Measurements from ENCODE around the gene ERMARD. TPM values are rescaled to one million over a fixed set of nuclear protein-coding genes. Genes with fewer than 3 reads are reported as not detected.

ERMARD gene
- total RNA-seq, 2 experiments from 2014 or later, result 23.2 to 42.3 TPM

DNA sequence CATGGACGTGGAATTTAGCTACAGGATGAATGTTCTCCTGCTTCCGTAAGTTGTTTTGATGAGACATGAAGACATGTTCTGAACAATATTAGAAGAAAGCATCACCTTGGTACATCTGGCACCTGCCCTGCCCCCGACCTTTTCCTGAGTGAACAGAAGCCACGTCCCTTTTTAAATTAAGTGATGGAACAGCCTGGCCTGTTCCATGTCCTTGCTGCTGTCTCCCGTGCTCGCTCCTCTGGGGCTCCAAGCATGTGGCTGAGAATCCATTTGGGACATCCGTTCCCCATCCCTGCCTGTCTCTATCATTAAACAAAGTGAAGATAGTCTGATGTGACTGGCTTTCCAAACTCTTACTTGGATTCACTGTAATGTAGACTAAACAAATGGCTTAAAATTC lies 36.4 kb downstream of the ERMARD start:
- Histone ChIP-seq H3K4me2 (ENCODE audit: low read length) (no peak overlapping the region), H4K20me1 (ENCODE audit: insufficient read depth, low read length) (no peaks in the 10 kb centered on the region), H3K36me3 (ENCODE audit: insufficient read depth, low read length) (no peaks in the 10 kb centered on the region), H3K9me2 (ENCODE audit: insufficient read depth, low read length) (no peaks in the 10 kb centered on the region), H3K9me3 (ENCODE audit: low read length) (no peaks in the 10 kb centered on the region), H3K4me3 (ENCODE audit: low read depth, low read length, poor library complexity, severe bottlenecking) (no peak overlapping the region), H3K27ac (ENCODE audit: low read depth, low read length, poor library complexity, severe bottlenecking) (no peak overlapping the region), H2AFZ (ENCODE audit: low read length) (no peak overlapping the region), H3K79me2 (ENCODE audit: insufficient read depth, low read depth, low read length) (no peaks in the 10 kb centered on the region), H3K4me1 (ENCODE audit: insufficient read depth, low read length, poor library complexity, severe bottlenecking) (peaks cover 3% of the 10 kb centered on the region)
- BruUV-seq (replicated peaks), result no TSS peak
- ChIA-PET CTCF (ENCODE audit: unreplicated experiment) (no interaction called here), POLR2A (interaction anchor here (0.9 to 1.2 kb wide), 2 partner anchors 15 to 18 kb away, joined by 3 read pairs; no protein-coding TSS in a partner anchor)
- TF ChIP-seq EZH2phosphoT487 (IDR thresholded peaks at IDR 0.05; ENCODE audit: borderline replicate concordance, low read depth, low read length), result no peak
- TF ChIP-seq CTCF (conservative IDR thresholded peaks at IDR 0.05; ENCODE audit: low read length), result no peak
- DNase-seq (ENCODE audit: low spot score), result no peak
- intact Hi-C loops (cut with micrococcal nuclease; ENCODE audit: unreplicated experiment), result no loop called here

- no TSS peak for BruUV-seq (replicated peaks)
- intact Hi-C loops (cut with micrococcal nuclease; ENCODE audit: unreplicated experiment), result no loop called here
Observed at GRCh38 chr6:169788809-169789145, 37.4 kb downstream of the ERMARD start.

More at GRCh38 chr6:169788809-169789145, 37.4 kb downstream of the ERMARD start:
- Histone ChIP-seq H3K9me2 (ENCODE audit: insufficient read depth, low read length) (no peaks in the 10 kb centered on the region), H2AFZ (ENCODE audit: low read length) (no peak overlapping the region), H3K4me3 (ENCODE audit: low read depth, low read length, poor library complexity, severe bottlenecking) (no peak overlapping the region), H3K36me3 (ENCODE audit: insufficient read depth, low read length) (no peaks in the 10 kb centered on the region), H3K4me2 (ENCODE audit: low read length) (no peak overlapping the region), H4K20me1 (ENCODE audit: insufficient read depth, low read length) (no peaks in the 10 kb centered on the region), H3K27ac (ENCODE audit: low read depth, low read length, poor library complexity, severe bottlenecking) (no peak overlapping the region), H3K4me1 (ENCODE audit: insufficient read depth, low read length, poor library complexity, severe bottlenecking) (peaks cover 3% of the 10 kb centered on the region), H3K79me2 (ENCODE audit: insufficient read depth, low read depth, low read length) (no peaks in the 10 kb centered on the region), H3K9me3 (ENCODE audit: low read length) (no peaks in the 10 kb centered on the region)
- TF ChIP-seq CTCF (conservative IDR thresholded peaks at IDR 0.05; ENCODE audit: low read length), result no peak
- TF ChIP-seq EZH2phosphoT487 (IDR thresholded peaks at IDR 0.05; ENCODE audit: borderline replicate concordance, low read depth, low read length), result no peak
- POLR2A ChIA-PET, result interaction anchor here (0.9 to 1.6 kb wide), 3 partner anchors 14 to 88 kb away, joined by 3 read pairs; no protein-coding TSS in a partner anchor
- no peak for DNase-seq (ENCODE audit: low spot score)
- CTCF ChIA-PET (ENCODE audit: unreplicated experiment), result no interaction called here
